Measurements from ENCODE around the gene SDHC. TPM values are rescaled to one million over a fixed set of nuclear protein-coding genes. Genes with fewer than 3 reads are reported as not detected.

SDHC gene
- total RNA-seq, 3 donors from 2014 or later (not counting 1 experiment from before 2014, with no cell fraction given), result 74.5 to 97.3 (median 86.0) TPM

- Mint-ChIP-seq H3K36me3 (no peaks in the 10 kb centered on the region), H3K27me3 (ENCODE audit: low read depth in 2 of 2) (peaks cover 0 to 3% of the 10 kb centered on the region in 2 donors), H3K4me3 (no peak overlapping the region), H3K9me3 (no peaks in the 10 kb centered on the region), H3K4me1 (peaks cover 6% of the 10 kb centered on the region in 2 donors), H3K27ac (no peak overlapping the region)
- intact Hi-C loops (cut with micrococcal nuclease), result loop anchor here (1.0 kb wide), 1 partner anchor 63 kb away; no protein-coding TSS in a partner anchor
- 96% methylated on average over 1 of the region's 1 CpG for WGBS (ENCODE audit: insufficient coverage)
- Histone ChIP-seq H3K27ac (ENCODE audit: low read length) (no peak overlapping the region), H3K4me3 (ENCODE audit: low read length) (no peak overlapping the region), H3K4me1 (ENCODE audit: control insufficient read depth, insufficient read depth, low read length) (no peaks in the 10 kb centered on the region), H3K9me3 (ENCODE audit: control insufficient read depth, insufficient read depth, low read length) (no peaks in the 10 kb centered on the region), H3K36me3 (ENCODE audit: control insufficient read depth, insufficient read depth, low read length) (no peaks in the 10 kb centered on the region), H3K27me3 (ENCODE audit: control insufficient read depth, insufficient read depth, low read length) (no peaks in the 10 kb centered on the region)
- no peak for ATAC-seq
- no peak for DNase-seq
- no peak for TF ChIP-seq CTCF (IDR thresholded peaks at IDR 0.05)
Measured at GRCh38 chr1:161290779-161291178, 23.4 kb upstream of the SDHC start.

- Mint-ChIP-seq H3K27me3 (ENCODE audit: low read depth in 2 of 2) (no peaks in the 10 kb centered on the region), H3K4me3 (no peak overlapping the region), H3K4me1 (peaks cover 11 to 16% of the 10 kb centered on the region in 2 donors), H3K27ac (peak overlapping the region; percentile 24 to 25), H3K36me3 (no peaks in the 10 kb centered on the region), H3K9me3 (no peaks in the 10 kb centered on the region)
- TF ChIP-seq CTCF (IDR thresholded peaks at IDR 0.05), result no peak
- ATAC-seq (no peak), DNase-seq (no peak)
- intact Hi-C loops (cut with micrococcal nuclease), result no loop called here
- H3K27ac ChIP-seq (ENCODE audit: low read length), result no peak overlapping the region
- H3K4me3 ChIP-seq (ENCODE audit: low read length), result no peak overlapping the region
- H3K9me3 ChIP-seq (ENCODE audit: control insufficient read depth, insufficient read depth, low read length), result no peaks in the 10 kb centered on the region
- no peaks in the 10 kb centered on the region for H3K27me3 ChIP-seq (ENCODE audit: control insufficient read depth, insufficient read depth, low read length)
- no peaks in the 10 kb centered on the region for H3K36me3 ChIP-seq (ENCODE audit: control insufficient read depth, insufficient read depth, low read length)
- H3K4me1 ChIP-seq (ENCODE audit: control insufficient read depth, insufficient read depth, low read length), result peaks cover 4% of the 10 kb centered on the region
Measured at GRCh38 chr1:161297415-161297814, 16.8 kb upstream of the SDHC start.

GRCh38 chr1:161298116-161298515, 16.1 kb upstream of the SDHC start:
- H3K9me3 ChIP-seq (ENCODE audit: control insufficient read depth, insufficient read depth, low read length), result no peaks in the 10 kb centered on the region
- H3K4me3 Mint-ChIP-seq, result no peak overlapping the region
- H3K9me3 Mint-ChIP-seq, result no peaks in the 10 kb centered on the region
- no peaks in the 10 kb centered on the region for H3K27me3 Mint-ChIP-seq (ENCODE audit: low read depth in 2 of 2)
- H3K27ac ChIP-seq (ENCODE audit: low read length), result no peak overlapping the region
- H3K27ac Mint-ChIP-seq, result peak overlapping the region in 1 of 2 donors; percentile 25
- no peaks in the 10 kb centered on the region for H3K36me3 Mint-ChIP-seq
- no peak overlapping the region for H3K4me3 ChIP-seq (ENCODE audit: low read length)
- no peaks in the 10 kb centered on the region for H3K27me3 ChIP-seq (ENCODE audit: control insufficient read depth, insufficient read depth, low read length)
- no peak for DNase-seq
- H3K4me1 Mint-ChIP-seq, result peaks cover 11 to 16% of the 10 kb centered on the region in 2 donors
- ATAC-seq, result no peak
- peaks cover 5% of the 10 kb centered on the region for H3K36me3 ChIP-seq (ENCODE audit: control insufficient read depth, insufficient read depth, low read length)
- intact Hi-C loops (cut with micrococcal nuclease), result no loop called here
- no peak for TF ChIP-seq CTCF (IDR thresholded peaks at IDR 0.05)
- peaks cover 4% of the 10 kb centered on the region for H3K4me1 ChIP-seq (ENCODE audit: control insufficient read depth, insufficient read depth, low read length)
- 68% methylated on average over 6 of the region's 6 CpGs for WGBS (ENCODE audit: insufficient coverage)

- Histone ChIP-seq H3K4me3 (ENCODE audit: low read length) (no peak overlapping the region), H3K9me3 (ENCODE audit: control insufficient read depth, insufficient read depth, low read length) (no peaks in the 10 kb centered on the region), H3K4me1 (ENCODE audit: control insufficient read depth, insufficient read depth, low read length) (peaks cover 4% of the 10 kb centered on the region), H3K27ac (ENCODE audit: low read length) (no peak overlapping the region), H3K27me3 (ENCODE audit: control insufficient read depth, insufficient read depth, low read length) (no peaks in the 10 kb centered on the region), H3K36me3 (ENCODE audit: control insufficient read depth, insufficient read depth, low read length) (peaks cover 7% of the 10 kb centered on the region)
- H3K27ac Mint-ChIP-seq, result no peak overlapping the region
- 70% methylated on average over 9 of the region's 9 CpGs for WGBS (ENCODE audit: insufficient coverage)
- intact Hi-C loops (cut with micrococcal nuclease), result no loop called here
- H3K4me1 Mint-ChIP-seq, result peaks cover 17 to 19% of the 10 kb centered on the region in 2 donors
- H3K27me3 Mint-ChIP-seq (ENCODE audit: low read depth in 2 of 2), result no peaks in the 10 kb centered on the region
- no peak overlapping the region for H3K4me3 Mint-ChIP-seq
- DNase-seq (no peak), ATAC-seq (no peak)
- H3K9me3 Mint-ChIP-seq, result no peaks in the 10 kb centered on the region
- TF ChIP-seq CTCF (IDR thresholded peaks at IDR 0.05), result no peak
- no peaks in the 10 kb centered on the region for H3K36me3 Mint-ChIP-seq
Measured at GRCh38 chr1:161299347-161299746, 14.8 kb upstream of the SDHC start.
